GM23338 (cell line): ENCODE measurements around the gene GSG1L. TPM values are rescaled to one million over a fixed set of nuclear protein-coding genes. Genes with fewer than 3 reads are reported as not detected.

Experiments
- CTCF ChIP-seq, 2 experiments: fragments of 200-600 bp in 1 of 2; sonication (generic) in 1 of 2; conservative IDR thresholded peaks; 2 replicates each; pipeline versions ENCODE4 v1.5.1 to v1.6.1; 2016 to 2017; ENCODE audit warnings: antibody characterized with exemption in 2 of 2, low read depth in 2 of 2, mild to moderate bottlenecking in 2 of 2, moderate library complexity in 1 of 2
- REST ChIP-seq: IDR thresholded peaks from one replicate; pipeline ENCODE4 v1.6.1; 2018; ENCODE audit warnings: antibody characterized with exemption; ENCODE audit not compliant: unreplicated experiment
- ZNF462 ChIP-seq: fragments of 250-450 bp; sonication (Bioruptor Pico); IDR thresholded peaks from 2 replicates; pipeline ENCODE4 v1.5.0; 2020; ENCODE audit warnings: mild to moderate bottlenecking, moderate library complexity
- polyA plus RNA-seq: library from polyadenylated mRNA; unstranded; fragments of >200 nt; fragmentation: Nextera tagmentation; extraction: Ambion mirVana; gene quantifications from 2 replicates; pipeline ENCODE4 v1.2.1, GENCODE V29; 2016
- total RNA-seq: library from RNA; depleted of rRNA; stranded (reverse); fragments of >200 nt; shearing (Covaris generic); gene quantifications from 2 replicates; pipeline ENCODE4 v1.2.3, GENCODE V29; 2014

Gene GSG1L
- total and polyA plus RNA-seq, 2 experiments from 2014 or later: 0.36 to 0.63 TPM

- TF ChIP-seq ZNF462 (CRISPR knock-in tag) (no peak), REST (no peak), CTCF (conservative IDR thresholded peaks at IDR 0.05; ENCODE audit: low read depth in 2 of 2) (no peak)
Observed at GRCh38 chr16:27826893-27827289, 236.6 kb downstream of the GSG1L start (continued).
